SU-DHL-6 (cell line): ENCODE results near the gene KDM2B.

Experiments used
- H2AFZ ChIP-seq: fragments of 200-600 bp; sonication (generic); 2 replicates; pipeline ENCODE4 v1.6.1; 2014; ENCODE audit warnings: low read depth, mild to moderate bottlenecking, moderate library complexity, mixed read lengths, antibody characterized with exemption, low read length; ENCODE audit not compliant: severe bottlenecking
- H3F3A ChIP-seq: fragments of 200-600 bp; shearing (Covaris generic); 2 replicates; pipeline ENCODE4 v1.6.0; 2016; ENCODE audit warnings: antibody characterized with exemption, mild to moderate bottlenecking; ENCODE audit not compliant: insufficient read depth
- H3K27ac ChIP-seq: fragments of 200-600 bp; sonication (generic); 2 replicates; pipeline ENCODE4 v1.5.1; 2016; ENCODE audit warnings: low read depth, mild to moderate bottlenecking, low read length, moderate library complexity, mixed read lengths
- H3K27me3 ChIP-seq: fragments of 200-600 bp; sonication (generic), shearing (Covaris generic); 2 replicates; pipeline ENCODE4 v1.6.0; 2014; ENCODE audit warnings: mild to moderate bottlenecking, low read length
- H3K36me3 ChIP-seq: fragments of 200-600 bp; sonication (generic); 2 replicates; pipeline ENCODE4 v1.6.1; 2014; ENCODE audit warnings: mild to moderate bottlenecking, low read length, mixed read lengths
- H3K4me2 ChIP-seq: fragments of 300-600, 200-600 bp; shearing (Covaris generic), sonication (generic); 2 replicates; pipeline ENCODE4 v1.6.0; 2014; ENCODE audit warnings: low read length, low read depth, mild to moderate bottlenecking; ENCODE audit not compliant: poor library complexity, severe bottlenecking
- H3K4me3 ChIP-seq: fragments of 200-600 bp; sonication (generic); 2 replicates; pipeline ENCODE4 v1.5.1; 2014; ENCODE audit warnings: antibody characterized with exemption, low read length, mild to moderate bottlenecking, mixed read lengths; ENCODE audit not compliant: insufficient read depth, poor library complexity, severe bottlenecking
- H3K79me2 ChIP-seq: fragments of 200-600 bp; sonication (generic); 2 replicates; pipeline ENCODE4 v1.6.1; 2014; ENCODE audit warnings: mild to moderate bottlenecking, low read length, moderate library complexity; ENCODE audit not compliant: insufficient read depth
- H3K9ac ChIP-seq: fragments of 200-600 bp; sonication (generic); 2 replicates; pipeline ENCODE4 v1.7.0; 2014; ENCODE audit warnings: mild to moderate bottlenecking, low read length
- H3K9me2 ChIP-seq: fragments of 200-600 bp; sonication (generic); replicated peaks from 2 replicates; pipeline ENCODE4 v1.6.1; 2014; ENCODE audit warnings: low read length; ENCODE audit not compliant: insufficient read depth
- H3K9me3 ChIP-seq: fragments of 200-600 bp; sonication (generic); 2 replicates; pipeline ENCODE4 v1.6.1; 2014; ENCODE audit warnings: low read length, mixed read lengths; ENCODE audit not compliant: insufficient read depth
- H4K20me1 ChIP-seq: fragments of 200-600 bp; sonication (generic); 2 replicates; pipeline ENCODE4 v1.6.1; 2014; ENCODE audit warnings: low read depth, mild to moderate bottlenecking, antibody characterized with exemption, low read length, moderate library complexity, mixed read lengths
- CTCF ChIP-seq: fragments of 200-600 bp; sonication (generic); IDR thresholded peaks from one replicate; pipeline ENCODE4 v1.5.1; 2017; ENCODE audit warnings: antibody characterized with exemption, mild to moderate bottlenecking, low read length, moderate library complexity; ENCODE audit not compliant: insufficient read depth, poor library complexity, severe bottlenecking
- EZH2phosphoT487 ChIP-seq: fragments of 200-600 bp; sonication (generic), shearing (Covaris generic); conservative IDR thresholded peaks from 2 replicates; pipeline ENCODE4 v1.6.1; 2018; ENCODE audit warnings: mild to moderate bottlenecking, antibody characterized with exemption, low read length, moderate library complexity, mixed read lengths

KDM2B gene

GRCh38 chr12:121456551-121456950 is 124.3 kb downstream of the KDM2B start:
- Histone ChIP-seq H3K4me2 (no peak overlapping the region), H3F3A (no peaks in the 10 kb centered on the region), H3K27ac (no peak overlapping the region), H2AFZ (no peak overlapping the region), H3K79me2 (peaks cover 85% of the 10 kb centered on the region), H3K9me2 (no peaks in the 10 kb centered on the region), H3K4me3 (no peak overlapping the region), H3K27me3 (no peaks in the 10 kb centered on the region), H3K9me3 (no peaks in the 10 kb centered on the region), H4K20me1 (peaks cover 3% of the 10 kb centered on the region; the same call in 1 of the 2 replicates), H3K36me3 (no peaks in the 10 kb centered on the region; the same call in 1 of the 2 replicates), H3K9ac (no peak overlapping the region)
- TF ChIP-seq CTCF (no peak), EZH2phosphoT487 (no peak)

- no peak overlapping the region for H3K4me3 ChIP-seq
- no peaks in the 10 kb centered on the region for H3K9me2 ChIP-seq
- H3K9ac ChIP-seq, result no peak overlapping the region
- H4K20me1 ChIP-seq, result peaks cover 3% of the 10 kb centered on the region; the same call in 1 of the 2 replicates
- H3K9me3 ChIP-seq, result no peaks in the 10 kb centered on the region
- TF ChIP-seq EZH2phosphoT487 (no peak), CTCF (no peak)
- no peak overlapping the region for H3K27ac ChIP-seq
- no peak overlapping the region for H2AFZ ChIP-seq
- H3K4me2 ChIP-seq, result no peak overlapping the region
- H3K79me2 ChIP-seq, result peaks cover 79% of the 10 kb centered on the region
- H3K27me3 ChIP-seq, result no peaks in the 10 kb centered on the region
- H3F3A ChIP-seq, result no peaks in the 10 kb centered on the region
- H3K36me3 ChIP-seq, result no peaks in the 10 kb centered on the region; the same call in 1 of the 2 replicates
Observed at GRCh38 chr12:121455766-121456420, 124.9 kb downstream of the KDM2B start.

GRCh38 chr12:121454921-121455320 is 125.9 kb downstream of the KDM2B start:
- H3F3A ChIP-seq, result no peaks in the 10 kb centered on the region
- H3K27me3 ChIP-seq, result no peaks in the 10 kb centered on the region
- H2AFZ ChIP-seq, result no peak overlapping the region
- H3K9me3 ChIP-seq, result no peaks in the 10 kb centered on the region
- peaks cover 3% of the 10 kb centered on the region; the same call in 1 of the 2 replicates for H4K20me1 ChIP-seq
- TF ChIP-seq CTCF (no peak), EZH2phosphoT487 (no peak)
- H3K4me2 ChIP-seq, result no peak overlapping the region
- H3K9me2 ChIP-seq, result no peaks in the 10 kb centered on the region
- no peak overlapping the region for H3K27ac ChIP-seq
- peaks cover 77% of the 10 kb centered on the region for H3K79me2 ChIP-seq
- H3K36me3 ChIP-seq, result no peaks in the 10 kb centered on the region; the same call in 1 of the 2 replicates
- H3K9ac ChIP-seq, result no peak overlapping the region
- no peak overlapping the region for H3K4me3 ChIP-seq
